ENCODE measurements around the gene HDAC4.

GRCh38 chr2:239292959-239293774 lies 107.7 kb downstream of the HDAC4 start:
- TF ChIP-seq CTCF (IDR thresholded peaks at IDR 0.05; ENCODE audit: low read length) (no peak), EZH2phosphoT487 (IDR thresholded peaks at IDR 0.05; ENCODE audit: low read length) (no peak)
